Stimulated activated naive CD8-positive, alpha-beta T cell treated with anti-CD3 and anti-CD28 coated beads, Interleukin-15, Interleukin-2, amounts not matched to agents 100 ng/mL and 50 ng/mL, for 24 hours (primary cell): ENCODE measurements around the gene MAPK9.
"Not testable (repeated sequence)": the region's sequence is repeated elsewhere in the genome, so short reads cannot be mapped to it uniquely, and the experiment has no call there.

Experiments used
- H3K27ac Mint-ChIP-seq: one replicate; pipeline ENCODE4 v1.8.0; 2021; ENCODE audit warnings: mild to moderate bottlenecking, mixed read lengths
- H3K27me3 Mint-ChIP-seq: one replicate; pipeline ENCODE4 v1.8.0; 2021; ENCODE audit warnings: mixed read lengths
- H3K36me3 Mint-ChIP-seq: one replicate; pipeline ENCODE4 v1.8.0; 2021; ENCODE audit warnings: low read depth, mixed read lengths
- H3K4me1 Mint-ChIP-seq: one replicate; pipeline ENCODE4 v1.8.0; 2021; ENCODE audit warnings: low read depth, mixed read lengths
- H3K4me3 Mint-ChIP-seq: one replicate; pipeline ENCODE4 v1.8.0; 2021; ENCODE audit warnings: mild to moderate bottlenecking, mixed read lengths
- H3K9me3 Mint-ChIP-seq: one replicate; pipeline ENCODE4 v1.8.0; 2021; ENCODE audit warnings: mixed read lengths

Gene MAPK9

GRCh38 chr5:180311216-180311615 lies 19.3 kb upstream of the MAPK9 start:
- Mint-ChIP-seq H3K9me3 (no peaks in the 10 kb centered on the region), H3K27ac (no peak overlapping the region), H3K4me3 (no peak overlapping the region), H3K36me3 (no peaks in the 10 kb centered on the region), H3K27me3 (no peaks in the 10 kb centered on the region), H3K4me1 (no peaks in the 10 kb centered on the region)

- no peaks in the 10 kb centered on the region for H3K9me3 Mint-ChIP-seq
- H3K27ac Mint-ChIP-seq = no peak overlapping the region
- H3K4me3 Mint-ChIP-seq = no peak overlapping the region
- peaks cover 6% of the 10 kb centered on the region for H3K27me3 Mint-ChIP-seq
- no peaks in the 10 kb centered on the region for H3K36me3 Mint-ChIP-seq
- H3K4me1 Mint-ChIP-seq = no peaks in the 10 kb centered on the region
Observed at GRCh38 chr5:180306796-180307195, 14.9 kb upstream of the MAPK9 start.

GRCh38 chr5:180305481-180305880 lies 13.6 kb upstream of the MAPK9 start:
- no peak overlapping the region for H3K4me3 Mint-ChIP-seq
- peaks cover 9% of the 10 kb centered on the region for H3K27me3 Mint-ChIP-seq
- H3K27ac Mint-ChIP-seq = no peak overlapping the region
- H3K36me3 Mint-ChIP-seq = no peaks in the 10 kb centered on the region
- H3K9me3 Mint-ChIP-seq = no peaks in the 10 kb centered on the region
- no peaks in the 10 kb centered on the region for H3K4me1 Mint-ChIP-seq

GRCh38 chr5:180304431-180305375 lies 12.8 kb upstream of the MAPK9 start:
- Mint-ChIP-seq H3K27ac (no peak overlapping the region), H3K27me3 (peaks cover 10% of the 10 kb centered on the region), H3K4me1 (no peaks in the 10 kb centered on the region), H3K9me3 (no peaks in the 10 kb centered on the region), H3K4me3 (no peak overlapping the region), H3K36me3 (no peaks in the 10 kb centered on the region)

GRCh38 chr5:180304016-180304292 lies 12.1 kb upstream of the MAPK9 start:
- Mint-ChIP-seq H3K4me3 (no peak overlapping the region), H3K27ac (no peak overlapping the region), H3K9me3 (no peaks in the 10 kb centered on the region), H3K4me1 (no peaks in the 10 kb centered on the region), H3K36me3 (no peaks in the 10 kb centered on the region), H3K27me3 (peaks cover 10% of the 10 kb centered on the region)

GRCh38 chr5:180303226-180304015 lies 11.5 kb upstream of the MAPK9 start:
- Mint-ChIP-seq H3K4me1 (no peaks in the 10 kb centered on the region), H3K36me3 (no peaks in the 10 kb centered on the region), H3K9me3 (no peaks in the 10 kb centered on the region), H3K4me3 (no peak overlapping the region), H3K27me3 (peaks cover 10% of the 10 kb centered on the region), H3K27ac (no peak overlapping the region)

GRCh38 chr5:180302256-180302655 lies 10.4 kb upstream of the MAPK9 start:
- Mint-ChIP-seq H3K4me3 (no peak overlapping the region), H3K27ac (no peak overlapping the region), H3K27me3 (peaks cover 10% of the 10 kb centered on the region), H3K36me3 (no peaks in the 10 kb centered on the region), H3K4me1 (peaks cover 4% of the 10 kb centered on the region), H3K9me3 (no peaks in the 10 kb centered on the region)

GRCh38 chr5:180301253-180301652 lies 9.4 kb upstream of the MAPK9 start:
- Mint-ChIP-seq H3K36me3 (no peaks in the 10 kb centered on the region), H3K27ac (no peak overlapping the region), H3K27me3 (peaks cover 10% of the 10 kb centered on the region), H3K4me1 (peaks cover 4% of the 10 kb centered on the region), H3K4me3 (no peak overlapping the region), H3K9me3 (no peaks in the 10 kb centered on the region)

- H3K27me3 Mint-ChIP-seq = peaks cover 5% of the 10 kb centered on the region
- H3K27ac Mint-ChIP-seq = no peak overlapping the region
- peaks cover 4% of the 10 kb centered on the region for H3K4me1 Mint-ChIP-seq
- no peaks in the 10 kb centered on the region for H3K9me3 Mint-ChIP-seq
- no peak overlapping the region for H3K4me3 Mint-ChIP-seq
- no peaks in the 10 kb centered on the region for H3K36me3 Mint-ChIP-seq
Observed at GRCh38 chr5:180299526-180299925, 7.6 kb upstream of the MAPK9 start.

GRCh38 chr5:180299014-180299413 lies 7.1 kb upstream of the MAPK9 start:
- not testable (repeated sequence) for H3K4me3 Mint-ChIP-seq, H3K27me3 Mint-ChIP-seq, H3K4me1 Mint-ChIP-seq, H3K9me3 Mint-ChIP-seq, H3K36me3 Mint-ChIP-seq, H3K27ac Mint-ChIP-seq

GRCh38 chr5:180297587-180298282 lies 5.9 kb upstream of the MAPK9 start:
- H3K27ac Mint-ChIP-seq = no peak overlapping the region
- H3K4me3 Mint-ChIP-seq = no peak overlapping the region
- peaks cover 5% of the 10 kb centered on the region for H3K27me3 Mint-ChIP-seq
- no peaks in the 10 kb centered on the region for H3K9me3 Mint-ChIP-seq
- H3K4me1 Mint-ChIP-seq = peaks cover 19% of the 10 kb centered on the region
- peaks cover 4% of the 10 kb centered on the region for H3K36me3 Mint-ChIP-seq

- Mint-ChIP-seq H3K27me3 (peaks cover 5% of the 10 kb centered on the region), H3K27ac (no peak overlapping the region), H3K9me3 (no peaks in the 10 kb centered on the region), H3K4me1 (peaks cover 22% of the 10 kb centered on the region), H3K36me3 (peaks cover 4% of the 10 kb centered on the region), H3K4me3 (no peak overlapping the region)
Observed at GRCh38 chr5:180296771-180297170, 4.9 kb upstream of the MAPK9 start.

- Mint-ChIP-seq H3K27me3 (no peaks in the 10 kb centered on the region), H3K4me1 (peaks cover 32% of the 10 kb centered on the region), H3K36me3 (peaks cover 4% of the 10 kb centered on the region), H3K4me3 (no peak overlapping the region), H3K9me3 (no peaks in the 10 kb centered on the region), H3K27ac (no peak overlapping the region)
Observed at GRCh38 chr5:180294913-180295555, 3.2 kb upstream of the MAPK9 start.

- no peaks in the 10 kb centered on the region for H3K9me3 Mint-ChIP-seq
- H3K27me3 Mint-ChIP-seq = no peaks in the 10 kb centered on the region
- no peak overlapping the region for H3K27ac Mint-ChIP-seq
- peaks cover 34% of the 10 kb centered on the region for H3K4me1 Mint-ChIP-seq
- peaks cover 4% of the 10 kb centered on the region for H3K36me3 Mint-ChIP-seq
- H3K4me3 Mint-ChIP-seq = no peak overlapping the region
Observed at GRCh38 chr5:180294411-180294810, 2.5 kb upstream of the MAPK9 start.
